Measurements from ENCODE around the gene TSPEAR.

GRCh38 chr21:44694776-44695175 lies 16.6 kb downstream of the TSPEAR start:
- TF ChIP-seq CTCF (IDR thresholded peaks at IDR 0.05) (no peak), POLR2AphosphoS5 (IDR thresholded peaks at IDR 0.05; ENCODE audit: low read depth, low read length) (no peak), REST (IDR thresholded peaks at IDR 0.05; ENCODE audit: insufficient read depth in 1 of 2, low read depth in 2 of 2, low read length in 1 of 2) (no peak)
